H1 (cell line): ENCODE data around the gene TP73. TPM values are rescaled to one million over a fixed set of nuclear protein-coding genes. Genes with fewer than 3 reads are reported as not detected.

ENCODE experiments used
- CTCF ChIA-PET: fragments of 300-600 bp; sonication (Branson Sonifier 250); formaldehyde crosslinking; loops from one replicate; lab custom pipeline; 2021; ENCODE audit not compliant: partially characterized antibody; lab: Charles Lee
- POLR2A ChIA-PET: fragments of 300-600 bp; sonication (Branson Sonifier 250); formaldehyde crosslinking; loops from one replicate; lab custom pipeline; 2021; ENCODE audit warnings: inconsistent platforms; ENCODE audit not compliant: partially characterized antibody; lab: Charles Lee
- DNase-seq, 2 experiments: peaks; one replicate each; pipeline versions ENCODE4 v3.0.0 to v3.0.0-alpha.2; 2010 to 2022; ENCODE audit warnings: low spot score in 2 of 2, low read depth in 1 of 2, mixed read lengths in 1 of 2
- FAIRE-seq: peaks from 2 replicates; lab custom pipeline; 2011; peaks lifted over from hg19 to GRCh38; lab: Jason Lieb, UNC
- H2AFZ ChIP-seq: 2 replicates; pipeline ENCODE4 v1.8.1; 2012; ENCODE audit warnings: low read length, inconsistent platforms
- H2AK5ac ChIP-seq: 2 replicates; pipeline ENCODE4 v1.6.1; 2013; ENCODE audit warnings: low read depth, low read length
- H2BK120ac ChIP-seq: replicated peaks from 2 replicates; pipeline ENCODE3; 2013; ENCODE audit warnings: low read depth, low read length, inconsistent platforms
- H2BK12ac ChIP-seq: 2 replicates; pipeline ENCODE4 v1.6.1; 2013; ENCODE audit warnings: low read depth, low read length
- H2BK15ac ChIP-seq: 2 replicates; pipeline ENCODE4 v1.6.1; 2013; ENCODE audit warnings: low read length
- H2BK20ac ChIP-seq: 2 replicates; pipeline ENCODE4 v1.6.1; 2013; ENCODE audit warnings: low read length
- H2BK5ac ChIP-seq: 2 replicates; pipeline ENCODE4 v1.6.1; 2013; ENCODE audit warnings: low read depth, low read length
- H3K14ac ChIP-seq: 2 replicates; pipeline ENCODE4 v1.6.1; 2013; ENCODE audit warnings: inconsistent platforms; ENCODE audit not compliant: insufficient read length
- H3K18ac ChIP-seq: 2 replicates; pipeline ENCODE4 v1.6.1; 2013; ENCODE audit warnings: low read length; ENCODE audit errors: extremely low read depth
- H3K23ac ChIP-seq: 2 replicates; pipeline ENCODE4 v1.6.1; 2013; ENCODE audit warnings: inconsistent platforms; ENCODE audit not compliant: insufficient read length
- H3K23me2 ChIP-seq: 2 replicates; pipeline ENCODE4 v1.6.1; 2013; ENCODE audit warnings: low read depth, low read length
- H3K27ac ChIP-seq: 2 replicates; pipeline ENCODE4 v1.6.1; 2011; ENCODE audit warnings: low read depth, low read length, inconsistent platforms
- H3K27me3 ChIP-seq, 4 experiments: replicated peaks in 1 of 4; 1 replicate in 1 of 4; 2 replicates in 3 of 4; pipeline versions ENCODE4 v1.6.1 to v1.8.1; 2011 to 2013; ENCODE audit warnings: low read length in 3 of 4, mild to moderate bottlenecking in 3 of 4, inconsistent platforms in 2 of 4, mixed read lengths in 2 of 4, moderate library complexity in 1 of 4; ENCODE audit not compliant: control insufficient read depth in 3 of 4, insufficient read depth in 3 of 4; ENCODE audit errors: extremely low read depth in 1 of 4
- H3K36me3 ChIP-seq, 4 experiments: 2 replicates each; pipeline versions ENCODE4 v1.6.1 to v1.8.1; 2011 to 2013; ENCODE audit warnings: mild to moderate bottlenecking in 4 of 4, low read length in 3 of 4, moderate library complexity in 2 of 4, control low read depth in 1 of 4, inconsistent platforms in 1 of 4; ENCODE audit not compliant: insufficient read depth in 4 of 4, control insufficient read depth in 2 of 4
- H3K4ac ChIP-seq: replicated peaks from 2 replicates; pipeline ENCODE3; 2013; ENCODE audit warnings: low read length, low read depth, mixed read lengths, inconsistent platforms; ENCODE audit not compliant: insufficient read length
- H3K4me1 ChIP-seq, 4 experiments: replicated peaks in 1 of 4; 1 replicate in 1 of 4; 2 replicates in 3 of 4; pipeline versions ENCODE4 v1.6.1 to v1.8.1; 2011 to 2013; ENCODE audit warnings: low read length in 3 of 4, inconsistent platforms in 2 of 4, mixed read lengths in 1 of 4; ENCODE audit not compliant: insufficient read depth in 4 of 4, control insufficient read depth in 3 of 4
- H3K4me2 ChIP-seq, 2 experiments: 2 replicates each; pipeline versions ENCODE4 v1.6.1 to v1.8.1; 2011 to 2013; ENCODE audit warnings: low read depth in 2 of 2, low read length in 2 of 2, control low read depth in 1 of 2, inconsistent platforms in 1 of 2, mild to moderate bottlenecking in 1 of 2; ENCODE audit not compliant: insufficient read depth in 1 of 2
- H3K4me3 ChIP-seq, 4 experiments: fragments of 200-600, 300-600 bp in 1 of 4; sonication (generic), shearing (Covaris generic), sonication (Bioruptor Twin) in 1 of 4; 2 replicates each; pipeline versions ENCODE4 v1.5.1 to v1.8.1; 2011 to 2016; ENCODE audit warnings: low read length in 4 of 4, low read depth in 3 of 4, control low read depth in 2 of 4, inconsistent platforms in 2 of 4, mild to moderate bottlenecking in 2 of 4, mixed read lengths in 1 of 4, moderate library complexity in 1 of 4; ENCODE audit not compliant: insufficient read depth in 2 of 4; ENCODE audit errors: extremely low read depth in 1 of 4
- H3K56ac ChIP-seq: replicated peaks from 2 replicates; pipeline ENCODE3; 2013; ENCODE audit warnings: low read depth, mild to moderate bottlenecking, mixed read lengths, low read length, inconsistent platforms; ENCODE audit not compliant: insufficient read length
- H3K79me1 ChIP-seq: 2 replicates; pipeline ENCODE4 v1.6.1; 2013; ENCODE audit warnings: low read depth, low read length, control low read depth
- H3K79me2 ChIP-seq, 2 experiments: 2 replicates each; pipeline versions ENCODE4 v1.6.1 to v1.8.1; 2012 to 2013; ENCODE audit warnings: low read length in 2 of 2, mild to moderate bottlenecking in 2 of 2, inconsistent platforms in 1 of 2; ENCODE audit not compliant: insufficient read depth in 2 of 2, control insufficient read depth in 1 of 2
- H3K9ac ChIP-seq, 4 experiments: replicated peaks in 1 of 4; 1 replicate in 1 of 4; 2 replicates in 3 of 4; pipeline versions ENCODE4 v1.6.1 to v1.8.1; 2011 to 2013; ENCODE audit warnings: low read depth in 3 of 4, low read length in 3 of 4, control low read depth in 2 of 4, mild to moderate bottlenecking in 2 of 4, moderate library complexity in 2 of 4, inconsistent platforms in 1 of 4; ENCODE audit errors: extremely low read depth in 1 of 4
- H3K9me3 ChIP-seq, 2 experiments: 2 replicates each; pipeline versions ENCODE4 v1.6.1 to v1.8.1; 2012 to 2013; ENCODE audit warnings: mild to moderate bottlenecking in 2 of 2, moderate library complexity in 2 of 2, control low read depth in 1 of 2, inconsistent platforms in 1 of 2, low read depth in 1 of 2, low read length in 1 of 2, mixed read lengths in 1 of 2; ENCODE audit not compliant: insufficient read depth in 2 of 2
- H4K20me1 ChIP-seq, 2 experiments: replicated peaks in 1 of 2; 2 replicates each; pipeline versions ENCODE3 to v1.8.1; 2011 to 2013; ENCODE audit warnings: inconsistent platforms in 2 of 2, low read length in 2 of 2, mild to moderate bottlenecking in 1 of 2; ENCODE audit not compliant: insufficient read depth in 2 of 2, control insufficient read depth in 1 of 2
- H4K5ac ChIP-seq: 2 replicates; pipeline ENCODE4 v1.6.1; 2013; ENCODE audit warnings: low read length, low read depth, mixed read lengths, inconsistent platforms; ENCODE audit not compliant: insufficient read length
- H4K8ac ChIP-seq: 2 replicates; pipeline ENCODE4 v1.8.0; 2013; ENCODE audit warnings: mild to moderate bottlenecking, moderate library complexity, low read length, inconsistent platforms; ENCODE audit not compliant: insufficient read depth; ENCODE audit errors: extremely low read depth
- H4K91ac ChIP-seq: replicated peaks from 2 replicates; pipeline ENCODE3; 2013; ENCODE audit warnings: low read length, mixed read lengths, inconsistent platforms; ENCODE audit not compliant: insufficient read length
- CBX5 ChIP-seq: fragments of 300-800, 300-1000 bp; sonication (generic); IDR thresholded peaks from 2 replicates; pipeline ENCODE4 v1.7.1; 2016; ENCODE audit warnings: antibody characterized with exemption, low read length, low read depth
- JUN ChIP-seq: IDR thresholded peaks from 2 replicates; pipeline ENCODE4 v1.6.1; 2011; ENCODE audit warnings: low read depth, mild to moderate bottlenecking, improper control_type of control experiment, low read length
- JUND ChIP-seq: IDR thresholded peaks from 2 replicates; pipeline ENCODE4 v1.6.1; 2011; ENCODE audit warnings: mild to moderate bottlenecking, improper control_type of control experiment, low read length
- KDM1A ChIP-seq: fragments of 200-600, 300-600 bp; sonication (generic); IDR thresholded peaks from 2 replicates; pipeline ENCODE4 v1.7.1; 2016; ENCODE audit warnings: mild to moderate bottlenecking, low read length, borderline replicate concordance
- MAX ChIP-seq: IDR thresholded peaks from 2 replicates; pipeline ENCODE4 v1.6.1; 2012; ENCODE audit warnings: inconsistent platforms
- POU5F1 ChIP-seq: IDR thresholded peaks from 2 replicates; pipeline ENCODE4 v1.6.1; 2011; ENCODE audit warnings: low read depth, mild to moderate bottlenecking, low read length, moderate library complexity
- RBBP5 ChIP-seq: IDR thresholded peaks from 2 replicates; pipeline ENCODE4 v1.7.1; 2012; ENCODE audit warnings: low read depth, mild to moderate bottlenecking, inconsistent platforms, low read length, moderate library complexity, borderline replicate concordance
- RXRA ChIP-seq: IDR thresholded peaks from 2 replicates; pipeline ENCODE4 v1.6.1; 2011; ENCODE audit warnings: low read depth, mild to moderate bottlenecking, low read length, moderate library complexity; ENCODE audit not compliant: insufficient read depth
- SIN3A ChIP-seq, 2 experiments: IDR thresholded peaks in 1 of 2; conservative IDR thresholded peaks in 1 of 2; 2 replicates each; pipeline ENCODE4 v1.6.1; 2011 to 2012; ENCODE audit warnings: low read length in 2 of 2, improper control_type of control experiment in 1 of 2, low read depth in 1 of 2, mild to moderate bottlenecking in 1 of 2
- SP2 ChIP-seq: IDR thresholded peaks from 2 replicates; pipeline ENCODE4 v1.6.1; 2012; ENCODE audit warnings: mild to moderate bottlenecking, low read length, inconsistent platforms
- SRF ChIP-seq: IDR thresholded peaks from 2 replicates; pipeline ENCODE4 v1.6.1; 2011; ENCODE audit warnings: mild to moderate bottlenecking, low read depth, low read length, moderate library complexity
- TBP ChIP-seq: IDR thresholded peaks from 2 replicates; pipeline ENCODE4 v1.6.1; 2011; ENCODE audit warnings: low read depth, low read length, improper control_type of control experiment
- TCF12 ChIP-seq: IDR thresholded peaks from 2 replicates; pipeline ENCODE4 v1.6.1; 2011; ENCODE audit warnings: low read depth, mild to moderate bottlenecking, low read length
- WGBS, 2 experiments: shearing (Covaris generic) in 1 of 2; methylation state at CpG; one replicate each; pipeline versions ENCODE4 v1.1.6 to v1.1.7; 2013 to 2015; ENCODE audit warnings: low lambda C conversion rate in 2 of 2, mixed read lengths in 2 of 2, inconsistent platforms in 1 of 2, low coverage in 1 of 2, missing lambda C conversion rate in 1 of 2; ENCODE audit not compliant: insufficient replicate concordance in 2 of 2, insufficient coverage in 1 of 2, insufficient read length in 1 of 2; ENCODE audit errors: extremely low coverage in 1 of 2, missing lambda C conversion rate in 1 of 2; 5-methylcytosine and 5-hydroxymethylcytosine counted together
- polyA plus RNA-seq, 7 experiments: library from polyadenylated mRNA; depleted of rRNA in 3 of 7; stranded (reverse) in 5 of 7; unstranded in 2 of 7; fragments of >200 nt in 5 of 7; fragments of 200-250 nt in 2 of 7; gene quantifications; 1 replicate in 5 of 7; 2 replicates in 1 of 7; 4 replicates in 1 of 7; pipeline versions ENCODE4 v1.2.1 to v1.2.3, GENCODE V29; 2011 to 2013; ENCODE audit warnings: missing spikeins in 2 of 7, mixed read lengths in 2 of 7
- total RNA-seq: library from RNA; stranded (reverse); fragmentation: NEBNext Ultra II Directional; extraction: Animal tissue kit (Norgen Biotek cat#: 25700); gene quantifications from 2 replicates; pipeline ENCODE4 v1.2.1, GENCODE V29; 2021

TP73 gene
- total and polyA plus RNA-seq, 2 of the 8 experiments (the other 6 are each of a cell fraction or from before 2014, with no cell fraction given): 2.6 to 3.1 TPM

- 90% methylated on average over 8 of the region's 11 CpGs; no CpG with 5 or more reads in 1 of the 2 experiments for WGBS, 2 experiments
- Histone ChIP-seq H3K56ac (no peak overlapping the region), H4K91ac (no peak overlapping the region), H3K36me3 (no peaks in the 10 kb centered on the region), H3K79me1 (no peaks in the 10 kb centered on the region; the same call in 1 of the 2 replicates), H3K4me1 (peaks cover 3 to 12% (median 11%) of the 10 kb centered on the region in 4 experiments), H3K79me2 (no peaks in the 10 kb centered on the region), H4K8ac (no peak overlapping the region), H2AFZ (no peak overlapping the region), H2BK5ac (no peak overlapping the region), H3K14ac (no peak overlapping the region), H3K9me3 (no peaks in the 10 kb centered on the region; a peak in 1 of 4 replicates), H3K4me2 (no peak overlapping the region), H2BK12ac (no peak overlapping the region), H2BK120ac (no peak overlapping the region), H3K18ac (no peak overlapping the region), H4K20me1 (peaks cover 0 to 12% of the 10 kb centered on the region in 2 experiments), H2BK15ac (no peak overlapping the region), H3K23me2 (no peaks in the 10 kb centered on the region; the same call in 1 of the 2 replicates), H3K4me3 (no peak overlapping the region), H3K27me3 (peaks cover 0 to 7% (median 4%) of the 10 kb centered on the region in 4 experiments; a peak in 2 of 7 replicates), H3K23ac (no peak overlapping the region), H2AK5ac (no peak overlapping the region), H4K5ac (no peak overlapping the region), H3K9ac (no peak overlapping the region), H3K4ac (no peak overlapping the region), H3K27ac (no peak overlapping the region), H2BK20ac (no peak overlapping the region)
- ChIA-PET POLR2A (no interaction called here), CTCF (interaction anchor here (0.6 to 1.3 kb wide), 2 partner anchors 75 to 1999 kb away, joined by 3 to 4 read pairs; no protein-coding TSS in a partner anchor)
- no peak for DNase-seq
- FAIRE-seq: no peak
- TF ChIP-seq JUND: no peak
- no peak for TF ChIP-seq KDM1A
- no peak for TF ChIP-seq MAX
- TF ChIP-seq SIN3A (conservative IDR thresholded peaks at IDR 0.05 in 1 of 2, IDR thresholded peaks at IDR 0.05 in 1 of 2; ENCODE audit: low read depth in 1 of 2, low read length in 2 of 2): no peak
- TF ChIP-seq SP2: no peak
- TF ChIP-seq CBX5: no peak
- TF ChIP-seq SRF: no peak
- TF ChIP-seq JUN: no peak
- no peak for TF ChIP-seq RXRA
- TF ChIP-seq TCF12: no peak
- no peak for TF ChIP-seq RBBP5
- no peak for TF ChIP-seq TBP
- TF ChIP-seq POU5F1: no peak
These were observed 41.0 kb downstream of the TP73 start for GRCh38 chr1:3693321-3693720.
